ENCODE results near the gene FFAR3.
A peak's percentile ranks its signal among the peaks of the same experiment; 100 is the strongest.

FFAR3 gene

DNA sequence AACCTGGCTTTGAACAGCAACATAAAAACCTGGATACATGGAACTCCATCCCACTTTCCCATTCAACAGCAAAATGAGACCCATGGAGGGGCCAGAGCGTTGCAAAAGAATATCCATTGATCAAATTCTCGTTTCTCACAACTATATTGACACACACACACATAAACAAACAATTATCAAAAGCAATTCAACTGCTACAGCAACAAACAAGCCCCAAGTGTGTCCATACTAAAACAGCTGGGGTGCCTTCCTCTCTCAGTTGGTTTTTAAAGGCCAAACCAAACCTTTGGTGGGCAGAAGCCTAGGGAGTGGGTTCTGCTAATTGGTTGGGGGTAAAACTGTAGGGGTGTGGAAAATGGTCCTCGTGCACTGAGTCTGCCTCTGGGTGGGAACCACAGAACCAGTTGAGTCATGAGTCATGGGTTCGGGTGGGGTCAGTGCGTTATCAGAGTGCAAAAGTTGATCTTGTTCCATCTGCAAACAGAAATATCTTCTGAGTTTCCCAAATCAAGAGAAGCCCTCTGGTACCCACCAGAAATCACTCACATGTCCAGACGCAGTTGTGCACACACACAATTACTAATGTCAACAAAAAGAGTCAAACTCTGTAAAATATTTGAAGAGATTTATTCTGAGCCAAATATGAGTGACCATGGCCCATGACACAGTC is 31.1 kb downstream of the FFAR3 start:
- CTCF ChIA-PET, result interaction anchor here (0.7 to 0.9 kb wide), 2 partner anchors 13 to 64 kb away, joined by 3 read pairs; no protein-coding TSS in a partner anchor
- TF ChIP-seq KLF7 (tag by site-specific recombination; IDR thresholded peaks at IDR 0.05; ENCODE audit: borderline replicate concordance) (no peak), ZNF843 (tag by site-specific recombination; IDR thresholded peaks at IDR 0.05) (no peak), ZNF2 (tag by site-specific recombination; IDR thresholded peaks at IDR 0.05) (no peak), YY1 (tag by site-specific recombination; IDR thresholded peaks at IDR 0.05) (no peak), ZNF548 (tag by site-specific recombination; IDR thresholded peaks at IDR 0.05) (no peak), ZNF776 (tag by site-specific recombination; IDR thresholded peaks at IDR 0.05; ENCODE audit: borderline replicate concordance) (no peak), ZNF140 (tag by site-specific recombination; IDR thresholded peaks at IDR 0.05) (no peak)
- TF ChIP-seq, protein P1, sequence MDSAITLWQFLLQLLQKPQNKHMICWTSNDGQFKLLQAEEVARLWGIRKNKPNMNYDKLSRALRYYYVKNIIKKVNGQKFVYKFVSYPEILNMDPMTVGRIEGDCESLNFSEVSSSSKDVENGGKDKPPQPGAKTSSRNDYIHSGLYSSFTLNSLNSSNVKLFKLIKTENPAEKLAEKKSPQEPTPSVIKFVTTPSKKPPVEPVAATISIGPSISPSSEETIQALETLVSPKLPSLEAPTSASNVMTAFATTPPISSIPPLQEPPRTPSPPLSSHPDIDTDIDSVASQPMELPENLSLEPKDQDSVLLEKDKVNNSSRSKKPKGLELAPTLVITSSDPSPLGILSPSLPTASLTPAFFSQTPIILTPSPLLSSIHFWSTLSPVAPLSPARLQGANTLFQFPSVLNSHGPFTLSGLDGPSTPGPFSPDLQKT (IDR thresholded peaks at IDR 0.05; ENCODE audit: borderline replicate concordance, low read depth, low read length), result no peak
- TF ChIP-seq, protein P2, sequence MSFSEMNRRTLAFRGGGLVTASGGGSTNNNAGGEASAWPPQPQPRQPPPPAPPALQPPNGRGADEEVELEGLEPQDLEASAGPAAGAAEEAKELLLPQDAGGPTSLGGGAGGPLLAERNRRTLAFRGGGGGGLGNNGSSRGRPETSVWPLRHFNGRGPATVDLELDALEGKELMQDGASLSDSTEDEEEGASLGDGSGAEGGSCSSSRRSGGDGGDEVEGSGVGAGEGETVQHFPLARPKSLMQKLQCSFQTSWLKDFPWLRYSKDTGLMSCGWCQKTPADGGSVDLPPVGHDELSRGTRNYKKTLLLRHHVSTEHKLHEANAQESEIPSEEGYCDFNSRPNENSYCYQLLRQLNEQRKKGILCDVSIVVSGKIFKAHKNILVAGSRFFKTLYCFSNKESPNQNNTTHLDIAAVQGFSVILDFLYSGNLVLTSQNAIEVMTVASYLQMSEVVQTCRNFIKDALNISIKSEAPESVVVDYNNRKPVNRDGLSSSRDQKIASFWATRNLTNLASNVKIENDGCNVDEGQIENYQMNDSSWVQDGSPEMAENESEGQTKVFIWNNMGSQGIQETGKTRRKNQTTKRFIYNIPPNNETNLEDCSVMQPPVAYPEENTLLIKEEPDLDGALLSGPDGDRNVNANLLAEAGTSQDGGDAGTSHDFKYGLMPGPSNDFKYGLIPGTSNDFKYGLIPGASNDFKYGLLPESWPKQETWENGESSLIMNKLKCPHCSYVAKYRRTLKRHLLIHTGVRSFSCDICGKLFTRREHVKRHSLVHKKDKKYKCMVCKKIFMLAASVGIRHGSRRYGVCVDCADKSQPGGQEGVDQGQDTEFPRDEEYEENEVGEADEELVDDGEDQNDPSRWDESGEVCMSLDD (tag by site-specific recombination; IDR thresholded peaks at IDR 0.05), result no peak
- peaks cover 0 to 3% of the 10 kb centered on the region in 2 experiments; a peak in 1 of 3 replicates for H3K36me3 ChIP-seq (ENCODE audit: control insufficient read depth in 2 of 2, insufficient read depth in 1 of 2, low read length in 2 of 2)
- POLR2A ChIA-PET, result interaction anchor here (0.6 kb wide), 1 partner anchor 56 kb away, joined by 3 read pairs; no protein-coding TSS in a partner anchor
- H3K4me1 ChIP-seq (ENCODE audit: control insufficient read depth, insufficient read depth, low read length), result no peaks in the 10 kb centered on the region
- peaks cover 12% of the 10 kb centered on the region for H3K9me3 ChIP-seq (ENCODE audit: control insufficient read depth, insufficient read depth, low read depth, low read length)
- H3K4me3 ChIP-seq (ENCODE audit: low read depth, low read length), result no peak overlapping the region
- no peak overlapping the region for H3K27ac ChIP-seq (ENCODE audit: extremely low read depth, low read depth, low read length)

DNA sequence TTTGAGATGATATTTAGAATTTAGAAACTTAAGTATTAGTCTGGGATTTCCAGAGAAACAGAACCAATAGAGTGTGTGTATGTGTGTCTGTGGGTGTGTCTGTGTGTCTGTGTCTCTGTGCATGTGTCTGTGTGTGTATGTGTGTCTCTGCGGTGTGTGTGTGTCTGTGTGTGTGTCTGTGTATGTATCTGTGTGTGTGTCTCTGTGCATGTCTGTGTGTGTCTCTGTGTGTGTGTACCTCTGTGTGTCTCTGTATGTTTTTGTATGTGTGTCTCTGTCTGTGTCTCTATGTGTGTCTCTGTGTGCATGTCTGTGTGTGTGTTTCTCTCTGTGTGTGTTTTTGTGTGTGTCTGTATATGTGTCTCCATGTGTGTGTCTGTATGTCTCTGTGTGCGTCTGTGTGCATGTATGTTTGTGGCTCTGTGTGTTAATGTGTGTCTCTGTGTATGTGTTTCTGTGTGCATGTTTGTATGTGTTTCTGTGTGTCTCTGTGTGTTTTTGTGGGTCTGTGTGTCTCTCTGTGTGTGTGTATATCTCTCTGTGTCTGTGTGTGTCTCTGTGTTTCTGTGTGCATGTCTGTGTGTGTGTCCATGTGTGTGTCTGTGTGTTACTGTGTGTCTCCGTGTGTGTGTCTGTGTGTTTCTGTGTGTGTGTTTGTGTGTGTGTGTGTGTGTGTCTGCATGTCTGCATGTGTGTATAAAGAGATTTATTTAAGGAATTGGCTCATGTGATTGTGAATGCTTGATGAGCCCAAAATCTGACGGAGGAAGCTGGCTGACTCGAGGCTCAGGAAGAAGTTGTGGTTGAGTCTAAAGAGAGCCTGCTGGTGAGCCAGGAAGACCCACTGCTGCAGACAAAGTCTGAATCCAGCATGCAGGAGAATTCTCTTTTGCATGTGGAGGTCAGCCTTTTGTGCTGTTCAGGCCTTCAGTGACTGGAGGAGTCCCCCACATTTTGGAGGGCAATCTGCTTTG is 34.8 kb downstream of the FFAR3 start:
- POLR2A ChIA-PET, result no interaction called here
- CTCF ChIA-PET, result interaction anchor here (1.5 kb wide), 1 partner anchor 102 kb away, joined by 4 read pairs; no protein-coding TSS in a partner anchor
- H3K9me3 ChIP-seq (ENCODE audit: control insufficient read depth, insufficient read depth, low read depth, low read length), result peaks cover 2% of the 10 kb centered on the region; the same call in 1 of the 2 replicates
- H3K27ac ChIP-seq (ENCODE audit: extremely low read depth, low read depth, low read length), result no peak overlapping the region
- peaks cover 0 to 3% of the 10 kb centered on the region in 2 experiments; a peak in 1 of 3 replicates for H3K36me3 ChIP-seq (ENCODE audit: control insufficient read depth in 2 of 2, insufficient read depth in 1 of 2, low read length in 2 of 2)
- H3K4me3 ChIP-seq (ENCODE audit: low read depth, low read length), result no peak overlapping the region
- no peaks in the 10 kb centered on the region for H3K4me1 ChIP-seq (ENCODE audit: control insufficient read depth, insufficient read depth, low read length)
- TF ChIP-seq TRIM28 (IDR thresholded peaks at IDR 0.05; ENCODE audit: borderline replicate concordance, low read length) (no peak), ZXDB (tag by site-specific recombination; IDR thresholded peaks at IDR 0.05) (no peak), ZNF670 (tag by site-specific recombination; IDR thresholded peaks at IDR 0.05; ENCODE audit: low read depth) (no peak), ZNF600 (tag by site-specific recombination; IDR thresholded peaks at IDR 0.05) (no peak), ZNF16 (tag by site-specific recombination; IDR thresholded peaks at IDR 0.05; ENCODE audit: low read depth) (no peak), ZNF202 (tag by site-specific recombination; IDR thresholded peaks at IDR 0.05; ENCODE audit: borderline replicate concordance) (peak; percentile 16; the same call in 1 of the 2 replicates), ZNF311 (tag by site-specific recombination; IDR thresholded peaks at IDR 0.05; ENCODE audit: borderline replicate concordance) (peak; percentile 91; the same call in 1 of the 2 replicates), KLF7 (tag by site-specific recombination; IDR thresholded peaks at IDR 0.05; ENCODE audit: borderline replicate concordance) (no peak), YY2 (tag by site-specific recombination; IDR thresholded peaks at IDR 0.05) (0 out of 2 replicates have a peak, but pooled peaks have one; percentile 9), ZNF621 (tag by site-specific recombination; IDR thresholded peaks at IDR 0.05) (peak; percentile 93), ZNF473 (tag by site-specific recombination; IDR thresholded peaks at IDR 0.05) (peak; percentile 87), ZNF48 (tag by site-specific recombination; IDR thresholded peaks at IDR 0.05) (peak; percentile 66; the same call in 1 of the 2 replicates), ZNF394 (tag by site-specific recombination; IDR thresholded peaks at IDR 0.05; ENCODE audit: borderline replicate concordance) (no peak), GFI1B (tag by site-specific recombination; IDR thresholded peaks at IDR 0.05) (no peak), ZNF837 (tag by site-specific recombination; IDR thresholded peaks at IDR 0.05) (no peak)
- TF ChIP-seq, protein P3, sequence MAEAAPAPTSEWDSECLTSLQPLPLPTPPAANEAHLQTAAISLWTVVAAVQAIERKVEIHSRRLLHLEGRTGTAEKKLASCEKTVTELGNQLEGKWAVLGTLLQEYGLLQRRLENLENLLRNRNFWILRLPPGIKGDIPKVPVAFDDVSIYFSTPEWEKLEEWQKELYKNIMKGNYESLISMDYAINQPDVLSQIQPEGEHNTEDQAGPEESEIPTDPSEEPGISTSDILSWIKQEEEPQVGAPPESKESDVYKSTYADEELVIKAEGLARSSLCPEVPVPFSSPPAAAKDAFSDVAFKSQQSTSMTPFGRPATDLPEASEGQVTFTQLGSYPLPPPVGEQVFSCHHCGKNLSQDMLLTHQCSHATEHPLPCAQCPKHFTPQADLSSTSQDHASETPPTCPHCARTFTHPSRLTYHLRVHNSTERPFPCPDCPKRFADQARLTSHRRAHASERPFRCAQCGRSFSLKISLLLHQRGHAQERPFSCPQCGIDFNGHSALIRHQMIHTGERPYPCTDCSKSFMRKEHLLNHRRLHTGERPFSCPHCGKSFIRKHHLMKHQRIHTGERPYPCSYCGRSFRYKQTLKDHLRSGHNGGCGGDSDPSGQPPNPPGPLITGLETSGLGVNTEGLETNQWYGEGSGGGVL (tag by site-specific recombination; IDR thresholded peaks at IDR 0.05), result 0 out of 2 replicates have a peak, but pooled peaks have one; percentile 13
- TF ChIP-seq, protein P4, sequence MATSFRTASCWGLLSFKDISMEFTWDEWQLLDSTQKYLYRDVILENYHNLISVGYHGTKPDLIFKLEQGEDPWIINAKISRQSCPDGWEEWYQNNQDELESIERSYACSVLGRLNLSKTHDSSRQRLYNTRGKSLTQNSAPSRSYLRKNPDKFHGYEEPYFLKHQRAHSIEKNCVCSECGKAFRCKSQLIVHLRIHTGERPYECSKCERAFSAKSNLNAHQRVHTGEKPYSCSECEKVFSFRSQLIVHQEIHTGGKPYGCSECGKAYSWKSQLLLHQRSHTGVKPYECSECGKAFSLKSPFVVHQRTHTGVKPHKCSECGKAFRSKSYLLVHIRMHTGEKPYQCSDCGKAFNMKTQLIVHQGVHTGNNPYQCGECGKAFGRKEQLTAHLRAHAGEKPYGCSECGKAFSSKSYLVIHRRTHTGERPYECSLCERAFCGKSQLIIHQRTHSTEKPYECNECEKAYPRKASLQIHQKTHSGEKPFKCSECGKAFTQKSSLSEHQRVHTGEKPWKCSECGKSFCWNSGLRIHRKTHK (tag by site-specific recombination; IDR thresholded peaks at IDR 0.05), result no peak

Data from HEK293 (cell line).